CD4-positive, alpha-beta T cell treated with Interleukin-15 for 4 hours (primary cell): ENCODE measurements around the gene RNU11.
"Not testable (repeated sequence)": the region's sequence is repeated elsewhere in the genome, so short reads cannot be mapped to it uniquely, and the experiment has no call there.

Experiments
- DNase-seq: peaks from one replicate; pipeline ENCODE4 v3.0.0-alpha.2; 2020; ENCODE audit warnings: low spot score

Gene RNU11

DNA sequence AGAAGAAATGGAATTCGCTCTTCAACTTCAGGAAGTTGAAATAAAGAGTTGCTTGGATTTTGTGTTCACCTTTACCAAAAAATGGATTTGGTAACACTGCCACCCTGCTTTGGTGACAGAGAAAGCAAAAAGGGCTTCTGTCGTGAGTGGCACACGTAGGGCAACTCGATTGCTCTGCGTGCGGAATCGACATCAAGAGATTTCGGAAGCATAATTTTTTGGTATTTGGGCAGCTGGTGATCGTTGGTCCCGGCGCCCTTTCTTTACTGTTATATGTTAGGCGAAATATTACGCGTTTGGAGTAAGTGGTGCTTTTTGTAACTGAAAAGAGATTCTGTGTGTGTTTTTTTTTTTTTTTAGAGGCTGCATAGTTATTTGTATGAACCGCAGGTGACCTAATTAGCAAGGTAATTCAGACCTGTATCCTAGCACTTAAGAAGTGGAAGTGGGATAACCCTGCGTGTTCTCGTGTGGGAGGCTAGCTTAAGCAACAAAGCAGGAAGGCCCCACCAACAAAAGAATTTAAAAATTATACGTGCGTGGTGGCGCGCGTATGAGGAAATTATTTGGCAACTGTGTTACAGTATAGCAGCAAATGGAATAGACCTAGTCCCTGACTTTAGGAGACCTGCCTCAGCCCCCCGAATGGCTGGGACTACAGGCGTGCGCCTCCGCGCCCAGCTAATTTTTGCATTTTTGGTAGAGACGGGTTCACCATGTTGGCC is at the start of gene RNU11:
Gene RNU11 (plus strand): TSS at position 127 of the 725 bp plus-strand sequence.
- peak; percentile 91 for DNase-seq

DNA sequence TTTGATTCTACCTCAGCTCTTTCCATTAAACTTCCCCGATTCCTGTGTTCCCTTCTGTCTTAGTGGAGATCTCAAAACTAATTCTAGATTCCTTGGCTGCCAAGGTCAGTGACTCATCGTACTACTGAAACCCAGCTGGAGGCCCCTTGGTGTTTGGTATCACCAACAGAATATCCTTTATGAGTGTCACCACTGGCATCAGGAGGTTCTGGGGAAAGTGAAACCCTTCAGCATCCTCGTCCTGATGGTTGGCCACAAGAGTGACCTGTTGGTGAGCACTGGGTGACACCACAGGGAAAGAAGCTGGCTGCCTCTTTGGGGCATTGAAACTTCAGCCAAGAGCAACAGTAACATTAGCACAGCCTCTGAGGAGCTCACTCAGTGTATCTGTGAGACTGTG is 46.7 kb upstream of the RNU11 start:
- no peak for DNase-seq

- peak; percentile 25 for DNase-seq
These were observed 45.6 kb upstream of the RNU11 start for GRCh38 chr1:28602536-28603439.

GRCh38 chr1:28604411-28604810 is 44.0 kb upstream of the RNU11 start:
- DNase-seq: no peak

GRCh38 chr1:28604962-28605361 is 43.4 kb upstream of the RNU11 start:
- DNase-seq: no peak

- DNase-seq: no peak
These were observed 41.6 kb upstream of the RNU11 start for GRCh38 chr1:28606771-28607170.

GRCh38 chr1:28613175-28613574 is 35.2 kb upstream of the RNU11 start:
- DNase-seq: no peak

GRCh38 chr1:28631713-28632112 is 16.7 kb upstream of the RNU11 start:
- no peak for DNase-seq

DNA sequence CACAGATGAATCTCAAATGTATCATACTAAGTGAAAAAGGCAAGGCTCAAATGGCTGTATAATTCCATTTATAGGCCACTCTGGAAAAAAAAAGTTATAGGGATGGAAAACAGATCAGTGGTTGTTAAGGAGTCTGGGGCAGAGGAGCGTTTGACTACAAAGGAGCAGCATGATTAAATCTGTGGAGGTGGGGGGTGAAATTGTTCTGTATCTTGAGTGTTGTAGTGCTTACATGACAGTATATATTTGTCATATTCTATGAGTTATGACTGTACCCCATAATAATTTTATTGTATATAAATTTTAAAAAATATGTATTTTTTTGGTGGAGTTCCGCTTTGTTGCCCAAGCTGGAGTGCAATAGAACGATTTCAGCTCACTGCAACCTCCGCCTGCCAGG is 15.8 kb upstream of the RNU11 start:
- DNase-seq: no peak

DNA sequence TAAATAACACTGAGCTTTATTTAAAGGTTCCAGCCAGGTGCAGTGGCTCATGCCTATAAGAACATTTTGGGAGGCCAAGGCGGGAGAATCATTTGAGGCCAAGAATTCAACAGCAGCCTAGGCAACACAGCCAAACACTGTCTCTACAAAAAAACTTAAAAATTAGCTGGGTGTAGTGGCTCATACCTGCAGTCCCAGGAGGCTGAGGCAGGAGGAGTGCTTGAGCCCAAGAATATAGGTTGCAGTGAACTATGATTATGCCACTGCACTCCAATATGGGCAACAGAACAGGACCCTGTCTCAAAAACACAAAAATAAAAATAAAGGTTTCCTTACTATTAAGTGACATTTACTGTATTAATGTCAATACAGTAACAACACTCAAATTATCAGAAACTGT is 7.6 kb upstream of the RNU11 start:
- DNase-seq: peak; percentile 39

GRCh38 chr1:28642056-28642846 is 6.1 kb upstream of the RNU11 start:
- no peak for DNase-seq

- peak; percentile 96 for DNase-seq
These were observed 5.4 kb upstream of the RNU11 start, which contains the start of gene TAF12 for GRCh38 chr1:28642847-28643635. TSS of gene TAF12 (minus strand) at chr1:28643067. CDS start at chr1:28622081, 20,986 bp downstream.

DNA sequence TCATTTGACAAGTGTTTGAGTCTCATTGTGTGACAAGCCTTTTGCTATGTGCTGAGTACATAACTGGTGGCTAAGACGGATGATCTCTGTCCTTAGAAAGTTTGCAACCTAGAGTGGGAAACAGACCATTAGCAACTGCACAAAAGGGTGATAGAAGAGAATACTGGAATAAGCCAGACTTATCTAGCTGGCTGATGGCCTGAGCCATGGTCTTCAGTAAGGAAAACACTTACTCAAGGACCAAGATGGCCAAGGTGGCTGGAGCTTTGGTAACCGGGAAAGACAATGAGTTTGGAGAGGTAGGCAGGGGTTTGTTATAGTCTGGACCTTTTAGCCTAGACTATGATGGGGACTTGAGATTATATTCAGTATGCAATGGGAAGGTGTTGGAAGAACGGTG is 3.9 kb upstream of the RNU11 start:
- DNase-seq: no peak

DNA sequence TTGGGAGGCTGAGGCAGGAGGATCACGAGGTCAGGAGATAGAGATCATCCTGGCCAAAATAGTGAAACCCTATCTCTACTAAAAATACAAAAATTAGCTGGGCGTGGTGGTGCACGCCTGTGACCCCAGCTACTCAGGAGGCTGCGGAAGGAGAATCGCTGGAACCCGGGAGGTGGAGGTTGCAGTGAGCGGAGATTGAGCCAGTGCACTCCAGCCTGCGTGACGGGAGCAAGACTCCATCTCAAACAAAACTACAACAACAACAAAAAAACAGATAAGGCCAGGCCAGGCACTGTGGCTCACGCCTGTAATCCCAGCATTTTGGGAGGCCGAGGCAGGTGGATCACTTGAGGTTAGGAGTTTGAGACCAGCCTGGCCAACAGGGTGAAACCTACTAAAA is 3.0 kb upstream of the RNU11 start:
- DNase-seq: not testable (repeated sequence)

DNA sequence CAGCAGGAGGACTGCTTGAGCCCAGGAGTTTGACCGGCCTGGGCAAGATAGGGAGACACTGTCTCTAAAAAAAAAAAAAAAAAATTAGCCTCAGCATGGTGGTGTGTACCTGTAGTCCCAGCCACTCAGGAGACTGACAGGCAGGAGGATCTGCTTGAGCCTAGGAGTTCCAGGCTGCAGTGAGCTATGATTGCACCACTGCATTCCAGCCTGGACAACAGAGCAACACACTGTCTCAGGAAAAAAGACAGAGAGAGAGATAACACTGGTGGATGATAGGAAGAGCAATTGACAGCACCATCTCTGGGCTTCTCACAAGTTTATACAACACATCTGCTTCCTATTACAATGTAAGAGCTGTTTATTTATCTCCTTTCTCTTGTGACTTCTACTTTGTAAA is 2.4 kb upstream of the RNU11 start:
- no peak for DNase-seq

DNA sequence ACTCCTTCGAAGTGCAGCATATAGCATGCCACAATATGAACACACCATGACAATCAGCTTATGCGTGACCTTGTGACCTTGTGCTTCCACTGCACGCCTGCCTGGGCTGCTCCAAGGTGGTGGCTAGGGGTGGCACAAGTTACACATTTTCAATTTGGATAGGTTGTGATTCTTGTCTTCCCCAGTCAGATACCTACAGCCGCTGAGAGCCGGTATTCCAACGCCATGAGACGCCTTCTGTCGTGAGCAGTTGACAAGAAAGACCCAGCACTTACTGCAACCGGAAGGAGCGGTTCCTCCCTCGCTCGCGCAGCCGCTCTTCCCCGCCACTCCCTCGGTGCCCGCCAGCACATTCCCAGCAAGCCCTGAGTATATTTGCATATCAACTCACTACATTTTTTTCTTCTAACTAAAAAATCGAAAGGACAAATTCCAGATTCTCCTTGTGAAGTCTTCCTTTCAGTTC is 359 bp upstream of the RNU11 start:
- peak; percentile 93 for DNase-seq

DNA sequence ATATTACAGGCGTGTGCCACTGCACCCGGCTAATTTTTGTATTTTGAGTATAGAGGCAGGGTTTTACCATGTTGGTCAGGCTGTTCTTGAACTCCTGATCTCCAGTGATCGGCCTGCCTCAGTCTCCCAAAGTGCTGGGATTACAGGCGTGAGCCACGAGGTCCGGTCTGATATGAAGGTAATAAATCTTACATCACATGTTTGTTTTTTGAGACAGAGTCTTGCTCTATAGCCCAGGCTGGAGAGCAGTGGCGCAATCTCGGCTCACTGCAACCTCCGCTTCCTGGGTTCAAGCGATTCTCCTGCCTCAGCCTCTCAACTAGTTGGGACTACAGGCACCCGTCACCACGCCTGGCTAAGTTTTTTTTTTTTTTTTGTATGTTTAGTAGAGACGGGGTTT is 4.7 kb downstream of the RNU11 start:
- not testable (repeated sequence) for DNase-seq

GRCh38 chr1:28653870-28654269 is 5.5 kb downstream of the RNU11 start:
- DNase-seq: not testable (repeated sequence)

DNA sequence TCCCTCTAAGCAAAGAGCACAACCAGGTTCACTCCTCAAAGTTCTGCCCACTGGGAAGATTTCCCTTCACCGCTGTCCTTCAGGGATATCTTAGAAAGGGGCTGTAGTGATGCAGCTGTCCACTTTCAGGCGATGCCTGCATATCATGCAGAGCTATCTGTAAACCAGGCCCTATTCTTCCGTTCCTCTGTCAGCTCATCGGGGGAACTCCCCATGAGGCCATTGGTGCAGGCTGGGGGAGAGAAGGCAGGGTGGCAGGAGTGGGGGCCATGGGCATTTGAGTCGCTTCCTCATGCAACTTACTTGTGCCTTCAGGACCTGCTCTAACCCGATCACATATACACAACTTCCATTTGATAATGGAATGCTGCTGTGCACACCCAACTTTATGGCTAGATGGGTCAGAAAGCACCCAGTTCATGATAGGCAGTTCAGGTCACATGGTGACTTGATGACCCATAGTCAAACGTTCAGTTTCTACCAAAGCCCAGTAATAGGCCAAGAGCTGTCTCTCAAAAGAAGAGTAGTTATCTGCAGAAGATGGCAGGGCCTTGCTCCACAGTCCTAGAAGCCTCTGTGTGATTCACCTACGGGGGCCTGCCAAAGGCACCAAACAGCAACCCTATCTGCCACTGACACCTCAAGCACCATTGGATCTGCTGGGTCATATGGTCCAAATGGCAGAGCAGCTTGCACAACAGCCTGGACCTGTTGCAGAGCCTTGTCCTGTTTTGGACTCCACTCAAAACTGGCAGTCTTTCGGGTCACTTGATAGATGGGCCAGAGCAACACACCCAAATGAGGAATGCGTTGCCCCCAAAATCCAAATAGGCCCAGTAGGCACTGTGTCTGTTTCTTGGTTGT is 7.3 kb downstream of the RNU11 start:
- not testable (repeated sequence) for DNase-seq

- DNase-seq: no peak
These were observed 7.9 kb downstream of the RNU11 start for GRCh38 chr1:28656335-28656734.
